Smooth muscle cell (in vitro differentiated cells): ENCODE data around the gene POU2AF1. TPM values are rescaled to one million over a fixed set of nuclear protein-coding genes. Genes with fewer than 3 reads are reported as not detected.

Experiments used
- DNase-seq: peaks from one replicate; lab custom pipeline; 2025; ENCODE audit not compliant: unreplicated experiment; lab: John Stamatoyannopoulos, UW
- H2AFZ ChIP-seq: fragments of 200-600 bp; sonication (generic); 2 replicates; pipeline ENCODE4 v1.6.0; 2016; ENCODE audit warnings: antibody characterized with exemption, low read depth, mild to moderate bottlenecking
- H3F3A ChIP-seq: fragments of 200-600 bp; sonication (generic); 2 replicates; pipeline ENCODE4 v1.6.0; 2017; ENCODE audit warnings: antibody characterized with exemption, low read depth
- H3K27ac ChIP-seq: fragments of 200-600 bp; sonication (generic); 2 replicates; pipeline ENCODE4 v1.5.1; 2016; ENCODE audit warnings: low read depth, mild to moderate bottlenecking
- H3K27me3 ChIP-seq: fragments of 200-600 bp; sonication (generic); 2 replicates; pipeline ENCODE4 v1.6.1; 2016; ENCODE audit warnings: low read depth, mild to moderate bottlenecking
- H3K36me3 ChIP-seq: fragments of 200-600 bp; sonication (generic); 2 replicates; pipeline ENCODE4 v1.5.1; 2016; ENCODE audit warnings: low read depth
- H3K4me1 ChIP-seq: fragments of 200-600 bp; sonication (generic); 2 replicates; pipeline ENCODE4 v1.5.1; 2016; ENCODE audit warnings: low read depth
- H3K4me2 ChIP-seq: fragments of 200-600 bp; sonication (generic); 2 replicates; pipeline ENCODE4 v1.6.0; 2016; ENCODE audit warnings: mild to moderate bottlenecking
- H3K4me3 ChIP-seq: fragments of 200-600 bp; sonication (generic); 2 replicates; pipeline ENCODE4 v1.5.1; 2016; ENCODE audit warnings: mild to moderate bottlenecking
- H3K79me2 ChIP-seq: fragments of 200-600 bp; sonication (generic); 2 replicates; pipeline ENCODE4 v1.6.0; 2016; ENCODE audit warnings: low read depth, mild to moderate bottlenecking
- H3K9ac ChIP-seq: fragments of 200-600 bp; sonication (generic); 2 replicates; pipeline ENCODE4 v1.6.0; 2016; ENCODE audit warnings: low read depth
- H3K9me3 ChIP-seq: fragments of 200-600 bp; sonication (generic); replicated peaks from 2 replicates; pipeline ENCODE4 v1.5.1; 2016; ENCODE audit warnings: low read depth
- H4K20me1 ChIP-seq: fragments of 200-600 bp; sonication (generic); 2 replicates; pipeline ENCODE4 v1.6.0; 2016; ENCODE audit warnings: low read depth
- CTCF ChIP-seq: fragments of 200-600 bp; sonication (generic); IDR thresholded peaks from 2 replicates; pipeline ENCODE4 v1.5.1; 2017; ENCODE audit warnings: borderline replicate concordance, mild to moderate bottlenecking, antibody characterized with exemption; ENCODE audit not compliant: insufficient read depth, poor library complexity, severe bottlenecking
- WGBS: methylation state at CpG from one replicate; pipeline ENCODE4 v1.1.7; 2016; ENCODE audit warnings: low lambda C conversion rate; 5-methylcytosine and 5-hydroxymethylcytosine counted together
- polyA plus RNA-seq: library from polyadenylated mRNA; unstranded; fragments of >200 nt; fragmentation: Nextera tagmentation; extraction: Ambion mirVana; gene quantifications from 2 replicates; pipeline ENCODE4 v1.2.1, GENCODE V29; 2016
- total RNA-seq: library from RNA; depleted of rRNA; stranded (reverse); fragments of >200 nt; gene quantifications from 2 replicates; pipeline ENCODE4 v1.2.3, GENCODE V29; 2014

The POU2AF1 gene
- total and polyA plus RNA-seq, 2 experiments from 2014 or later, result not detected

GRCh38 chr11:111363985-111364384 lies 15.1 kb downstream of the POU2AF1 start:
- Histone ChIP-seq H3K9ac (no peak overlapping the region), H3K4me3 (no peak overlapping the region), H3K36me3 (no peaks in the 10 kb centered on the region), H3F3A (no peaks in the 10 kb centered on the region), H3K4me1 (no peaks in the 10 kb centered on the region), H4K20me1 (no peaks in the 10 kb centered on the region), H3K27ac (no peak overlapping the region), H3K79me2 (no peaks in the 10 kb centered on the region), H2AFZ (no peak overlapping the region), H3K4me2 (no peak overlapping the region), H3K9me3 (no peaks in the 10 kb centered on the region), H3K27me3 (no peaks in the 10 kb centered on the region)
- DNase-seq, result no peak
- TF ChIP-seq CTCF, result no peak

- no peak overlapping the region for H2AFZ ChIP-seq
- no peak overlapping the region for H3K27ac ChIP-seq
- no peaks in the 10 kb centered on the region for H3K36me3 ChIP-seq
- H3K9me3 ChIP-seq, result no peaks in the 10 kb centered on the region
- no peaks in the 10 kb centered on the region for H3K4me1 ChIP-seq
- H3K4me3 ChIP-seq, result no peak overlapping the region
- H4K20me1 ChIP-seq, result no peaks in the 10 kb centered on the region
- no peak overlapping the region for H3K4me2 ChIP-seq
- TF ChIP-seq CTCF, result no peak
- no peaks in the 10 kb centered on the region for H3F3A ChIP-seq
- no peaks in the 10 kb centered on the region for H3K27me3 ChIP-seq
- H3K9ac ChIP-seq, result no peak overlapping the region
- no peaks in the 10 kb centered on the region for H3K79me2 ChIP-seq
- DNase-seq, result no peak
- 91% methylated on average over 9 of the region's 9 CpGs for WGBS
These were observed 16.1 kb downstream of the POU2AF1 start for GRCh38 chr11:111362887-111363411.

DNA sequence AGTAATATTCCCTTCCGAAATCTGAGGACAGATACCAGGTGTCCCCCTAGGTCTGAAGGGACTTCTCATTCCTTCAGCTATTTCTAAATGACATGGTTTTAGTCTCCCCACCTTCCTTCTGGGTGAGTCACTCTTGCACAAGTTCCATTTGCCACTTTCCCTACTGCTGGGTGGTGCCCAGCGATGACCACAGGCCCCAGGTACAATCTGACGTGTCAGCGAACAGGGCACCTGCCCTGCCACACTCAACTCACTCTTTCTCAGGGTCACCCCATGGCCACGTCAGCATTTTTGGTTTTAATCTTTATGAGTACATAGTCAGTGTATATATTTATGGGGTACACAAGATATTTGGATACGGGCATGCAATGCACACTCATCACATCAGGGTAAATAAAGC lies 17.2 kb downstream of the POU2AF1 start:
- WGBS, result 92% methylated on average over 6 of the region's 6 CpGs
- no peaks in the 10 kb centered on the region for H3K36me3 ChIP-seq
- no peaks in the 10 kb centered on the region for H3K9me3 ChIP-seq
- no peaks in the 10 kb centered on the region for H3F3A ChIP-seq
- H3K4me3 ChIP-seq, result no peak overlapping the region
- no peak overlapping the region for H2AFZ ChIP-seq
- no peaks in the 10 kb centered on the region for H4K20me1 ChIP-seq
- TF ChIP-seq CTCF, result no peak
- no peaks in the 10 kb centered on the region for H3K27me3 ChIP-seq
- H3K9ac ChIP-seq, result no peak overlapping the region
- H3K79me2 ChIP-seq, result no peaks in the 10 kb centered on the region
- no peak for DNase-seq
- H3K27ac ChIP-seq, result no peak overlapping the region
- no peak overlapping the region for H3K4me2 ChIP-seq
- H3K4me1 ChIP-seq, result no peaks in the 10 kb centered on the region

- DNase-seq, result no peak
- H3K4me3 ChIP-seq, result no peak overlapping the region
- H3K36me3 ChIP-seq, result no peaks in the 10 kb centered on the region
- H3K27me3 ChIP-seq, result no peaks in the 10 kb centered on the region
- no peaks in the 10 kb centered on the region for H3K9me3 ChIP-seq
- no peaks in the 10 kb centered on the region for H3K79me2 ChIP-seq
- H3F3A ChIP-seq, result no peaks in the 10 kb centered on the region
- H3K27ac ChIP-seq, result no peak overlapping the region
- no peak overlapping the region for H2AFZ ChIP-seq
- 85% methylated on average over 7 of the region's 7 CpGs for WGBS
- no peaks in the 10 kb centered on the region for H3K4me1 ChIP-seq
- TF ChIP-seq CTCF, result no peak
- H3K9ac ChIP-seq, result no peak overlapping the region
- H3K4me2 ChIP-seq, result no peak overlapping the region
- no peaks in the 10 kb centered on the region for H4K20me1 ChIP-seq
These were observed 17.8 kb downstream of the POU2AF1 start for GRCh38 chr11:111361052-111361801.
